ENCODE results near the gene TUBGCP6.
"Not testable (repeated sequence)": the region's sequence is repeated elsewhere in the genome, so short reads cannot be mapped to it uniquely, and the experiment has no call there.

The TUBGCP6 gene

DNA sequence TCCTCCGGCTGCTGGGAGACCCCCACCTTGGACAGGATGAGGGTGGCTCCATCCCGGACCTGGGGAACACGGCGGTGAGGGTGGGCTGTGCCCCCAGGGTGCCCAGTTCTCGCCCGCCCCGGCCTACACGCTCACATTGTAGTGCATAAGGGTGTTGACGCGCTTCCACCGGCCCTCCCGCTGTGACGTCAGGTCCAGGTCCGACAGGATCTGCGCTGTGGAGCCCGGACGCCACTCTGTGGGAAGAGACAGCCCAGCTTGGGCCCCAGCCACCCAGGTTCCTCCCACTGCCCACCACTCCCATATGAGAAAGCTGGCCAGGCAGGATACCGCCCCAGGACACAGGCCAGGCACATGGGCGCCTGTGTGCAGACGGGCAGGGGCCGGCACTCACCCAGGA, 33.6 kb upstream of the TUBGCP6 start:
- no peak for DNase-seq

GRCh38 chr22:50277761-50278160, 32.9 kb upstream of the TUBGCP6 start:
- no peak for DNase-seq

DNA sequence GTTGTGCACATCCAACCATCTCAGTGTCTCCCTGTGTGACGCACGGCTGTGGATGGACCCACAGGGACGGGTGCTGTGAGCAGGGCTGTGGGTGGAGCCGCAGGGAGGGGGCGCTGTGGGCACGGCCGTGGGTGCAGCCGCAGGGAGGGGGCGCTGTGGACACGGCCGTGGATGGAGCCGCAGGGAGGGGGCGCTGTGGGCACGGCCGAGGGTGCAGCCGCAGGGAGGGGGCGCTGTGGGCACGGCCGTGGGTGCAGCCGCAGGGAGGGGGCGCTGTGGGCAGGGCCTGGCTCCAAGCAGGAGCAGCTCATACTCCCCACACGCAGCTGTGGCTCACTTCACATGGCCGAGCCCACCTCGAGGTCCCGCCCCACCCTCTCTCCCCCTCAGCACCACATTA, 31.3 kb upstream of the TUBGCP6 start:
- DNase-seq: peak; percentile 59

GRCh38 chr22:50275181-50276055, 30.6 kb upstream of the TUBGCP6 start:
- no peak for DNase-seq

DNA sequence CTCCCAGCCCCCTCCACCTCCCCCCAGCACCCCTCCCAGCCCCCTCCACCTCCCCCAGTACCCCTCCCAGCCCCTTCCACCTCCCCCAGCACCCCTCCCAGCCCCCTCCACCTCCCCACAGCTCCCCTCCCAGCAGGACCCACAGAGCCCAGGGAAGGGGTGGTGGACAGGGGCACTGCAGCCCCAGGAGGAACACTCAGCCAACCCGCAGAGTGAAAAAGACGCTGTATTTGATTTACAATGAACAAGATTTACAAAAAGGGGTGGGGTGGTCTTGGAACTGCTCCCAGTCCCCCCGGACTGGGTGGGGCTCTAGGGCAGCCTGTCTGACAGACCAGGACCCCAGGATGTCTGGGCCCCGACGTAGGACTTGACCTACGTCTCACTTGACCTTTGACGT, 29.9 kb upstream of the TUBGCP6 start:
- no peak for DNase-seq

DNA sequence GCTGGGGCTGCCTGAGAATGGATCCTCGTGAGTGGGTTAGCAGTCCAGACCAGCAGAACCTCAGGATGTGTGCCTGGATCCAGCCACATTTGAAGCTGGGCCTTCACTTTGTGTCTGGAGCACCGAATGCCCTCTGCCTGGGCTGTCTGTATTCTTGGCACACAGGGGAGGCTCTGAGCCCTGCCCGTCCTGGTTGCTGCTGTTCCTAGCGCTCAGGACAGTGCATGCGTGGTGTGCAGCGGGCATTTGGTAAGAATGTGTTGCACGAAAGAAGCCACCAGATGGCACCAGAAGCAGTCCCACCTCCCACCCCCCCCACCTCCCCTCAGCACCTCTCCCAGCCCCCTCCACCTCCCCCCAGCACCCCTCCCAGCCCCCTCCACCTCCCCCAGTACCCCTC, 29.5 kb upstream of the TUBGCP6 start:
- peak; percentile 68 for DNase-seq

GRCh38 chr22:50273781-50274180, 29.0 kb upstream of the TUBGCP6 start:
- DNase-seq: not testable (repeated sequence)

DNA sequence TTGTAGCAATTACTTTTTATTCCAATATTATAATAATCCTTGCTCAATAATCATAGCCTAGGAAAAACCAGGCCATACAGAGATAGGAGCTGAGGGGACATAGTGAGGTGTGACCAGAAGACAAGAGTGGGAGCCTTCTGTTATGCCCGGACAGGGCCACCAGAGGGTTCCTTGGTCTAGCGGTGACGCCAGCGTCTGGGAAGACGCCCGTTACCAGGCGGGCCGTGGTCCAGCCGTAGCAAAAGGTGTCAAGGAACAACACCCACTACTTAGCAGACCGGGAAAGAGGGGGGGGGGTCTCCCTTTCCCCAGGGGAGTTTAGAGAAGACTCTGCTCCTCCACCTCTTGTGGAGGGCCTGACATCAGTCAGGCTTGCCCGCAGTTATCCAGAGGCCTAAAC, 28.5 kb upstream of the TUBGCP6 start:
- DNase-seq: not testable (repeated sequence)

DNA sequence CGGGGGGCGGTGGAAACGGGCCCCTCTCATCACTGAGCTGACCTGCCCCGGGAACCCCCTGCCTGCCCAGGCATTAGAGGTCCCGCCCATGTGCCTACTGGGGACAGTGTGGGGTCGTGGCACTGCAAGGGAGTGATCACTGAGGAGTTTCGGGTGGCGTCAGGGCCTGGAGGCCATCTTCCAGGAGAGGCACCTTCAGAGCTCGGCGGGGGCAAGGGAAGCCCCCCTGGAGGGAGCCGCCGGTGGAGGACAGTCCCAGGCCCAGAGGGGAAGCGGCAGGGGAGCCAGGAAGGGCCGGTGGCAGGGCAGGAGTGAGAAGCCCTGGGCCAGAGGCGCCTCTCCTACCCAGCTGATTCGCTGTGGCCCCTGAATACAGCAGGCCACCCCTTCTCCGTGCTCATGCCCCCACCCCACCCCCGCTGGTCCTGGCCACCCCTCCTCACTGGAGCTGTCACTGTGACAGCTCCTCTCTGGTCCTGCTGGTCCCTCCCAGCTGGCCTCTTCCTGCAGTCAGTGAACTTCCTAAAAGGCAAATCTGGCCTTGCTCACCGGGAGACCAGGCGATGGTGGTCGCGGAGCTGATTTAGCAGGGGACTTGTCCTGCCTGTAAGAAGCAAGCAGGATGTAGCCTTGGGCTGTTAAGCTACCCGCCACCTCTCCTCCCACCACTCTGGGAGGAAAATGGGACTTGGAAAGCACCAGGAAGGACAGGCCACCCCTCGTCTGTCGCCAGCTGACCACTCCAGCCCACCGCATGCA, 27.4 kb upstream of the TUBGCP6 start:
- DNase-seq: no peak

DNA sequence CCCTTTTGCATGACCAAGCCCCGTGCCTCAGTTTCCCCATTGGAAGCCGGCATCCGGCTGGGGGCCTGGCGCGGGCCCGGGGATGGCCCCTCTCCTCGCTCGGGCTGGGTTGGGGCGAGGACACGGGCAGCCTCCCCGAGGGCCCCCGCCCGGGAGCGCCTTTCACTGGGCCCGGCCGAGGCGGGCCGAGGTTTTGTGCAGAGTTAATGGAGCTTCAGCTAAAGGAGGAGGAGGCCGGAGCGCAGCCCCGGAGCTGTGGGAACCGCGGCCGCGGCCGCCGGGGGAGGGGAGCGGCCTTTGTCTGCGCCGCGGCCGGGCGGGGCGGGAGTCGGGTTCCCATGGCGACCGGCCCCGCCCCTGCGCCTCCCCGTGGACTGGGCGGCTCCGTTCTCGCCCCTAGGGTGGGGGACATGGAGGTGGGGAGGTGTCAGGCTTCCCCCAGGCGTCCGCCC, 26.7 kb upstream of the TUBGCP6 start:
- DNase-seq: peak; percentile 73

DNA sequence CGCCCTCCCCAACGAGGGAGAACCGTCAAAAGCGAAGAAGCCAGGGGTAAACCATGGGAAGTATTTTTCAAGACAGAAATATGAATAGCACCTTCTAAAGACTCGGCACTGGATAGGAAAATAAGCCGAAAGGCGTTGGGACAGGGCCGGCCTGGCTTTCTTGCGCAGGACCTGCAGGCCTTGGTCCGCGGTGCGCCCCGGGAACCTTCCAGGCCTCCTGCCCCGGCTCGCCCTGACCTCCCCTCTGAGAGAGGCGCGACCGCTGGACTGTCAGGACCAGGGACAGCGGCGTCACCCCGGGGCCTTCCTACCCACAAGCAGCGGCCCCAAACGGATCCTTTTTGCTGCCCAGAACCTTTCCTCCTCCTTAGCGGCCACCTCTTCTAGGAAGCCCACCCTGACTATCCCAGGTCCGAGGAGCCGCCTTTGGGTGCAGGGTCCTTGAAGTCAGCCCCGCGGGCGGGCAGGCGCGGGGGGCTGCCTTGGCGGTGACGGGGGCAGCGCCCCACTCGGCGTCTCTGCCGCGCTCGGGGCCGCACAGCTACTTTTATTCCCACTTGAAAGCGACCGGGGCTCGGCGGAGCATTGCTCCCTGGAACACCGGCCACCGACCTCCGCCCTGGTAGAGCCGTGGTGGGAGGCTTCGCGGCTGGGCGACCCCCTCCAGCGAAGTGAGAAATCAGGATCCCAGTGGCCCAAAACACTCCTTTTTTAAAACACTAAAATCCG, 26.0 kb upstream of the TUBGCP6 start:
- peak; percentile 75 for DNase-seq

DNA sequence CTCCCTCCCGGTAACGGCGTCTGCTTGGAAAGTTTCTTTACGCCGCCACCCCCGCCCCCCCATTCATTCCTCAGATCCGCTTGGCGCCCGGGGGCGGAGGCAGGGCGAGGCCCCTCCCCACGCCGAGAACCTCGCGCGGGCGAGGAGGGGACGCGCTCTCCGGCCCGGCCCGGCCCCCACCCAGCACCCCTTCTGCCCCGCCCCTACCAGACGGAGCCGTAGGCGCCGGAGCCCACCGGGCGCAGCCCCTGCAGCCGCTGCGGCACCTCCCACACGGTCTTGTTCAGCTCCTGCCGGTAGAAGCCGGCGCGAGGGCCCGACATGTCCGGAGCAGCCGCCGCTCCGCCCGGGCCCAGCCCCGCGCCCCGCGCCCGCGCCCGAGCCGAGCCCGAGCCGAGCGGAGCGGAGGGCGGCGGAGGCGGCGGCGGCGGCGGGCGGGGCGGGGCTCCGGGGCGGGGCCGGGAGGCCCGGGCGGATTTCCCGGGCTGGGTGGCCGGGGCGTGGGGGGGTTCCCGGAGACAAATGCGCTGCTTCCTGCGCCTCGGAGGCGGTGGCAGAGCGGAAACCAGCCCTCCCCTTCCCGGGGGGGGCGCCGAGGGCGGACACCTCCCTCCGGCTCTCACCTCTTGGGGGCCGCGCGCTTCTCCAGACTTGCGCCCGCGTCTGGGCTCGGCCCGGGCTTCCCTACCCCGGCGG, 25.3 kb upstream of the TUBGCP6 start, which contains the start of gene MAPK11:
MAPK11 (minus strand) TSS at position 411 of the 696 bp plus-strand sequence; CDS start at position 323, 88 bp downstream.
- peak; percentile 85 for DNase-seq

DNA sequence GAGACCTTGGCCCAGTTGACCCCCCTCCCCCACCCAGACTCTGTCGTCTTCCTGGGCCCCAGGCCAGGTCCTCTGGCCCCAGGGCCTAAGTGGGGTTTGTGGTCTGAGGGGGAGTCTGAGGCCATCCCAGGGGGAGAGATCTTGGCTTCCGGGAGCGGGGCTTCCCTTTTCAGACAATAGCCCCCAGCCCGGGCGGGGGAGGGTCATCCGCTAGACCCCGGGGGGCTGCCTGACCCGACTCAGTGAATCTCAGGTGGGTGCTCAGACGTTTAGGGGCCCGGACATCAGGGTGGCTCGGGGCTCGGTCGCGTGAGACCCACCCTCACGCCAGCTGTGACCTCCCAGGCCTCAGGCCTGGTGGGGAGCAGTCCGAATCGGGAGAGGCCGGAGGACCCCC, 24.7 kb upstream of the TUBGCP6 start:
- no peak for DNase-seq

DNA sequence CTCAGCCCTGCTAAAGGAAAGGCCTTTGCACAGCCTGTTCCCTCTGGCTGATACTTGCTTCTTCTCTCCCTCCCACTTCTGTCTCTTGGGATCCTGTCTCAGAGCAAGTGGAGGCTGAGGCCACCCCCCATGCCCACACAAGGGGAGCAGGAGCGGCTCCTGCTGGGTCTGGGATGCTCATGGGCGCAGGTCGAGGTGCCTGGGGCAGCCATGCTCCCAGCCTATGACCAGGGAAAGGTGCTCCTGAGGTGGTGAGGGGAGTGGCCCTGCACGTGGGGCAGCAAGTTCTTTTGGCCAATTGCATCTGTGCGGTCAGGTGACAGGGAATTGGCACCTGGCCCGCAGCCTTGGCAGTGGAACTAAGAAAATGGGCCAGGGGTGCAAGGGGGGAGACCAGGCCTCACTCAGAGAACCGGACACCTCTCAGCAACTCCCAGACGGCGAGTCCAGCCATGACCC, 23.9 kb upstream of the TUBGCP6 start:
- DNase-seq: no peak

DNA sequence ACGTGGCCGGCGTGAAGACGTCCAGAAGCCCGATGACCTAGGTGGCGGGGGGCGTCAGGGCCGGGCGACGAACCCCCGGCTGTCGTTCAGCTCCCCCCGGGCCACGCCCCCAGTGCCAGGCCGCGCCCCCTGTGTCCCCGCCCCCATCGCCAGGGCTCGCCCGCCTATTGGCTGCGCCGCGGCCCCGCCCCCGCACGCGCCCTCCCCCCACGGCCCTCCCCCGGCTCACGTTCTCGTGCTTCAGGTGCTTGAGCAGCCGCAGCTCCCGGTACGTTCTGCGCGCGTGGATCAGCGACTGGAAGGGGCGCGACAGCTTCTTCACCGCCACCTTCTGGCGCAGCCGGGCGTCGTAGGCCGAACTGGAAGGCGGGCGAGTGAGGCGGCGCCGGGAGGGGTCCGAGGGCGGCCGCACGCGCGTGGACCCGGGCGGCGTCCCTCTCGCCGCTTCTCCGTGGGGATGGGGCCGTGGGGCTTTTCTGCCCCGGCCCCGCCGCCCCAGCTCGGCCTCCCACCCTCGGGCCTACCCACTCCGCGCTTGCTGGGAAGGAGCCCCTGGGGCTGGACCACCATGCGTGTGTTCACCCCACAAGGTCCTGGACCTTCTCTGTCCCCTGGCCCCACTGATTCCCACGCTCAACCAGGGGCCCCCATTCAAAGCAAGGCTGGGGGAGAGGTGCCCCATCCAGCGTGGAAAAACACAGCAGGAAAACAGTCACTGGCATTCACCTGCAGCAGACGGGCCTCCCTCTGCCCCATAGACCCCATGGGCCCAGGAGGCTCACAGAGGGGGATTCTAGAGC, 23.0 kb upstream of the TUBGCP6 start:
- DNase-seq: peak; percentile 65

- no peak for DNase-seq
Measured at GRCh38 chr22:50266994-50267393, 22.2 kb upstream of the TUBGCP6 start.

GRCh38 chr22:50264946-50265669, 20.3 kb upstream of the TUBGCP6 start:
- DNase-seq: no peak

- no peak for DNase-seq
Measured at GRCh38 chr22:50264104-50264745, 19.4 kb upstream of the TUBGCP6 start.

DNA sequence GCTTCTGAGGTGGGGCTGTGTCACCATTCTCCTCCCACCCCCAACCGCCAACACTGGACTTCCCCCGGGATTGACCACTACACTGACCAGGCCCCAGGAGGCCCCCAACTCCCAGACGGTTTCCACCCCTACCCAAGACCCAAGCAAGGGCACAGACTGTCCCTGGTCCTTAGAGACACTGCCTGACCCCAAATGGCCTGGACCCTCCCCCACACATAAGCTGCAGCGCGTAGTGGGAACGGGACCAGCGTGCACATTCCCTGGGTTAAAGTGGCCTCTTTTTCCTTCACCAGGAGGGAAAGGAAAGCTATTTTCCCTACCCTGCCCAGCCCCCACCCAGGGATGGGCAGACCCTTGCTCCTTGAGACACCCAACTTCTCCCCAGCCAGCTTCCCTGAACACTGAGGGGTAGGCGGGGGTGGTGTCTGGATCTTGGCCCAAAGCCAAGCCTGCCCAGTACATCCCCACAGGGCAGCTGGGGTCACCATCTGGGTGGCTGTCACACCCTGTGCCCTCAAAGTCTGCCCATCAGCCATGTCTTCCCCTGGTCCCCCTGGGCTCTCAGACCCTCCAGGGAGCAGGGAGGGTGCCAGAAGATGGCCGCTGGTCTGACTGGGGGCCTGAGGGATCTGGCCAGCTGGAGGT, 18.3 kb upstream of the TUBGCP6 start:
- no peak for DNase-seq

DNA sequence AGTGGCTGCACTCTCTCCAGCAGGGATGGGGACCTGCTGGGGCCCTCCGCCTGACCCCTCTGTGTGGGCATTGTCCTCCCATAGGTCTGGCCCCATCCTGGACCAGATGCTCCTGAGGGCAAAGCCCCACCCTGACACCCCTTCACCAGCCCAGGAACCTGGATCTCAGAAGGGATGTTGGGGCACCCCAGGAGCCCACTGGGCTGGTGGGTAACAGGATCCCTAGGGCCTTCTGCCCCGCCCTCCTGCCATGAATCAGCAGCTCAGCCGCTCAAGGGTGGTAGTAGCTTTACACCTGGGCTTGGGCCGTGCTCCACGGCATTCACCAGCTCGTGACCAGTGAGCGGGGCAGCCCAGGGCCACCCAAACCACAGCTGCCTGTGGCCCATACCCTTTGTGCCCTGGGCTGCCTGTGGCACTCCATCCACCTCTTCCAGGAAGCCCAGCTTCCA, 17.7 kb upstream of the TUBGCP6 start:
- DNase-seq: no peak

Data from CD4-positive, alpha-beta T cell treated with Interleukin-6 for 4 hours (primary cell).